WTC11 (cell line): ENCODE measurements around the gene TSPAN32. TPM values are rescaled to one million over a fixed set of nuclear protein-coding genes. Genes with fewer than 3 reads are reported as not detected.

Source experiments
- ATAC-seq: fragments of 200-7000 bp; cut with Tn5 transposase; 2 replicates; pipeline ENCODE4 v1.10.0; 2021; ENCODE audit warnings: mild to moderate bottlenecking, moderate library complexity
- CTCF ChIA-PET: fragments of 300-600 bp; sonication (Branson Sonifier 250); formaldehyde crosslinking; loops from one replicate; lab custom pipeline; 2021; ENCODE audit warnings: antibody characterized with exemption; lab: Charles Lee
- POLR2A ChIA-PET: fragments of 350-600 bp; sonication (Branson Sonifier 250); formaldehyde crosslinking; loops from one replicate; lab custom pipeline; 2021; ENCODE audit warnings: antibody characterized with exemption; lab: Charles Lee
- DNase-seq: peaks from one replicate; pipeline ENCODE4 v3.0.0; 2021; ENCODE audit warnings: low spot score
- H3K27ac Mint-ChIP-seq: 2 replicates; pipeline ENCODE4 v1.8.0; 2021; ENCODE audit warnings: mixed read lengths
- H3K27me3 Mint-ChIP-seq: 2 replicates; pipeline ENCODE4 v1.8.0; 2021; ENCODE audit warnings: low read depth, mild to moderate bottlenecking, moderate library complexity, mixed read lengths
- H3K36me3 Mint-ChIP-seq: 2 replicates; pipeline ENCODE4 v1.8.0; 2021; ENCODE audit warnings: mixed read lengths
- H3K4me1 Mint-ChIP-seq: 2 replicates; pipeline ENCODE4 v1.8.0; 2022; ENCODE audit warnings: mixed read lengths
- H3K4me3 Mint-ChIP-seq: 2 replicates; pipeline ENCODE4 v1.8.0; 2021; ENCODE audit warnings: mild to moderate bottlenecking, moderate library complexity, mixed read lengths
- H3K9me3 Mint-ChIP-seq: 2 replicates; pipeline ENCODE4 v1.8.0; 2021; ENCODE audit warnings: mixed read lengths
- ATF6 ChIP-seq: sonication (generic); formaldehyde crosslinking; IDR thresholded peaks from 2 replicates; pipeline ENCODE4 v1.8.1; 2023; ENCODE audit warnings: mild to moderate bottlenecking, missing genetic modification reagents
- CBFB ChIP-seq: sonication (generic); formaldehyde crosslinking; IDR thresholded peaks from 2 replicates; pipeline ENCODE4 v1.8.1; 2022; ENCODE audit warnings: mild to moderate bottlenecking, low read depth, missing genetic modification reagents
- CREM ChIP-seq: sonication (generic); formaldehyde crosslinking; IDR thresholded peaks from 2 replicates; pipeline ENCODE4 v1.8.1; 2022; ENCODE audit warnings: mild to moderate bottlenecking, missing genetic modification reagents, moderate library complexity
- E2F5 ChIP-seq: sonication (generic); formaldehyde crosslinking; IDR thresholded peaks from 2 replicates; pipeline ENCODE4 v1.8.1; 2022; ENCODE audit warnings: mild to moderate bottlenecking, moderate library complexity, missing genetic modification reagents
- FOXK1 ChIP-seq: sonication (generic); formaldehyde crosslinking; IDR thresholded peaks from 2 replicates; pipeline ENCODE4 v1.8.0; 2022; ENCODE audit warnings: mild to moderate bottlenecking, moderate library complexity, missing genetic modification reagents
- FOXP4 ChIP-seq: sonication (generic); formaldehyde crosslinking; IDR thresholded peaks from 2 replicates; pipeline ENCODE4 v1.8.0; 2022; ENCODE audit warnings: mild to moderate bottlenecking, missing genetic modification reagents
- GTF2I ChIP-seq: fragments of 250-450 bp; sonication (Bioruptor Pico); conservative IDR thresholded peaks from 2 replicates; pipeline ENCODE4 v1.4.0; 2021; ENCODE audit warnings: mild to moderate bottlenecking
- JUN ChIP-seq: sonication (generic); formaldehyde crosslinking; IDR thresholded peaks from 2 replicates; pipeline ENCODE4 v1.8.0; 2023; ENCODE audit warnings: mild to moderate bottlenecking, missing genetic modification reagents
- MLX ChIP-seq: sonication (generic); formaldehyde crosslinking; IDR thresholded peaks from 2 replicates; pipeline ENCODE4 v1.8.1; 2023; ENCODE audit warnings: mild to moderate bottlenecking, missing genetic modification reagents, moderate library complexity
- MXD4 ChIP-seq: fragments of 250-450 bp; sonication (Bioruptor Pico); IDR thresholded peaks from 2 replicates; pipeline ENCODE4 v1.8.0; 2021; ENCODE audit warnings: mild to moderate bottlenecking, moderate library complexity, borderline replicate concordance
- NFATC4 ChIP-seq: fragments of 250-450 bp; sonication (Bioruptor Pico); IDR thresholded peaks from 2 replicates; pipeline ENCODE4 v1.9.0; 2021; ENCODE audit warnings: mild to moderate bottlenecking
- NFYB ChIP-seq: sonication (generic); formaldehyde crosslinking; conservative IDR thresholded peaks from 2 replicates; pipeline ENCODE4 v1.8.0; 2022; ENCODE audit warnings: low read depth, missing genetic modification reagents
- NR1H2 ChIP-seq: sonication (generic); formaldehyde crosslinking; IDR thresholded peaks from 2 replicates; pipeline ENCODE4 v1.9.0; 2021; ENCODE audit warnings: mild to moderate bottlenecking, moderate library complexity, missing genetic modification reagents
- OVOL2 ChIP-seq: fragments of 250-450 bp; sonication (Bioruptor Pico); IDR thresholded peaks from 2 replicates; pipeline ENCODE4 v1.9.0; 2021; ENCODE audit warnings: mild to moderate bottlenecking, borderline replicate concordance
- PREB ChIP-seq: sonication (generic); formaldehyde crosslinking; IDR thresholded peaks from 2 replicates; pipeline ENCODE4 v1.8.1; 2022; ENCODE audit warnings: mild to moderate bottlenecking, missing genetic modification reagents, moderate library complexity, borderline replicate concordance
- PRRX2 ChIP-seq: fragments of 250-450 bp; sonication (Bioruptor Pico); IDR thresholded peaks from 2 replicates; pipeline ENCODE4 v1.8.0; 2021; ENCODE audit warnings: mild to moderate bottlenecking
- RELA ChIP-seq: sonication (generic); formaldehyde crosslinking; IDR thresholded peaks from 2 replicates; pipeline ENCODE4 v1.8.1; 2022; ENCODE audit warnings: missing genetic modification reagents, mild to moderate bottlenecking, borderline replicate concordance
- ZBTB43 ChIP-seq: sonication (generic); formaldehyde crosslinking; IDR thresholded peaks from 2 replicates; pipeline ENCODE4 v1.8.1; 2023; ENCODE audit warnings: mild to moderate bottlenecking, missing genetic modification reagents
- ZNF121 ChIP-seq: sonication (generic); formaldehyde crosslinking; IDR thresholded peaks from 2 replicates; pipeline ENCODE4 v1.8.0; 2023; ENCODE audit warnings: missing genetic modification reagents
- ZNF232 ChIP-seq: sonication (generic); formaldehyde crosslinking; IDR thresholded peaks from 2 replicates; pipeline ENCODE4 v1.8.0; 2022; ENCODE audit warnings: mild to moderate bottlenecking, missing genetic modification reagents
- ZNF263 ChIP-seq: sonication (generic); formaldehyde crosslinking; IDR thresholded peaks from 2 replicates; pipeline ENCODE4 v1.8.1; 2022; ENCODE audit warnings: low read depth, mild to moderate bottlenecking, moderate library complexity, missing genetic modification reagents
- ZNF416 ChIP-seq: fragments of 250-450 bp; sonication (Bioruptor Pico); IDR thresholded peaks from 2 replicates; pipeline ENCODE4 v1.9.0; 2021; ENCODE audit warnings: mild to moderate bottlenecking, inconsistent platforms
- ZNF512 ChIP-seq: sonication (generic); formaldehyde crosslinking; IDR thresholded peaks from 2 replicates; pipeline ENCODE4 v1.8.1; 2022; ENCODE audit warnings: missing genetic modification reagents, borderline replicate concordance
- ZNF671 ChIP-seq: fragments of 250-450 bp; sonication (Bioruptor Pico); IDR thresholded peaks from 2 replicates; pipeline ENCODE4 v1.8.0; 2021; ENCODE audit warnings: mild to moderate bottlenecking
- ZSCAN18 ChIP-seq: fragments of 250-450 bp; sonication (Bioruptor Pico); IDR thresholded peaks from 2 replicates; pipeline ENCODE4 v2.1.2; 2022; ENCODE audit warnings: mild to moderate bottlenecking, moderate library complexity
- total RNA-seq: library from RNA; stranded (reverse); gene quantifications from 3 replicates; pipeline ENCODE4 v1.2.3, GENCODE V29; 2021

The TSPAN32 gene
- total RNA-seq, 1 experiment from 2014 or later, result not detected

- TF ChIP-seq ZBTB43 (no peak), ATF6 (CRISPR knock-in tag) (no peak), ZNF263 (no peak), FOXK1 (CRISPR knock-in tag) (no peak), MXD4 (CRISPR knock-in tag) (no peak), NFATC4 (CRISPR knock-in tag) (no peak)
Measured at GRCh38 chr11:2325719-2326118, 23.9 kb downstream of the TSPAN32 start (continued).

- no peak for ATAC-seq
Measured at GRCh38 chr11:2327032-2327431, 25.2 kb downstream of the TSPAN32 start.

More at GRCh38 chr11:2327032-2327431, 25.2 kb downstream of the TSPAN32 start:
- TF ChIP-seq GTF2I, result no peak
- TF ChIP-seq ZNF416 (CRISPR knock-in tag), result no peak
- no peak for TF ChIP-seq MLX (CRISPR knock-in tag)
- no peak for TF ChIP-seq NR1H2
- no peak for TF ChIP-seq PREB (CRISPR knock-in tag)
- TF ChIP-seq ZNF232 (CRISPR knock-in tag), result no peak
- no peak for TF ChIP-seq ZNF121 (CRISPR knock-in tag)
- no peak for TF ChIP-seq PRRX2 (CRISPR knock-in tag)
- no peak for TF ChIP-seq FOXP4
- TF ChIP-seq ZNF512 (CRISPR knock-in tag), result no peak
- no peak for TF ChIP-seq OVOL2
- no peak for TF ChIP-seq CREM
- no peak for TF ChIP-seq E2F5 (CRISPR knock-in tag)
- no peak for TF ChIP-seq NFYB (CRISPR knock-in tag)
- TF ChIP-seq ZNF671 (CRISPR knock-in tag), result no peak
- no peak for TF ChIP-seq RELA (CRISPR knock-in tag)
- TF ChIP-seq ZSCAN18 (CRISPR knock-in tag), result no peak
- no peak for TF ChIP-seq CBFB
- TF ChIP-seq JUN (CRISPR knock-in tag), result no peak
- H3K27ac Mint-ChIP-seq, result no peak overlapping the region
- no peak overlapping the region for H3K4me3 Mint-ChIP-seq
- peaks cover 40% of the 10 kb centered on the region for H3K27me3 Mint-ChIP-seq
- ChIA-PET POLR2A (no interaction called here), CTCF (no interaction called here)
- peaks cover 20% of the 10 kb centered on the region for H3K36me3 Mint-ChIP-seq
- peaks cover 32% of the 10 kb centered on the region for H3K9me3 Mint-ChIP-seq
- no peaks in the 10 kb centered on the region for H3K4me1 Mint-ChIP-seq
- no peak for DNase-seq
